SK-N-SH treated with all-trans-retinoic acid at 6 μM for 48 hours (cell line): ENCODE measurements around the gene ELFN2.
A peak's percentile ranks its signal among the peaks of the same experiment; 100 is the strongest.

Experiments
- ATAC-seq: fragments of 200-7000 bp; cut with Tn5 transposase; 3 replicates; pipeline ENCODE4 v1.9.1; 2020; ENCODE audit warnings: mild to moderate bottlenecking, moderate library complexity
- CREB5 ChIP-seq: fragments of 250-450 bp; sonication (Bioruptor Pico); IDR thresholded peaks from 2 replicates; pipeline ENCODE4 v1.5.1; 2020; ENCODE audit warnings: low read depth, mild to moderate bottlenecking, moderate library complexity
- CSDC2 ChIP-seq: fragments of 250-450 bp; sonication (Bioruptor Pico); IDR thresholded peaks from 2 replicates; pipeline ENCODE4 v1.5.0; 2020; ENCODE audit warnings: mild to moderate bottlenecking, moderate library complexity
- CSRNP3 ChIP-seq: fragments of 250-450 bp; sonication (Bioruptor Pico); IDR thresholded peaks from 2 replicates; pipeline ENCODE4 v1.5.1; 2021; ENCODE audit warnings: mild to moderate bottlenecking, moderate library complexity
- ESRRG ChIP-seq: fragments of 250-450 bp; sonication (Bioruptor Pico); IDR thresholded peaks from 2 replicates; pipeline ENCODE4 v1.6.1; 2021; ENCODE audit warnings: mild to moderate bottlenecking
- GLIS3 ChIP-seq: fragments of 250-450 bp; sonication (Bioruptor Pico); IDR thresholded peaks from 2 replicates; pipeline ENCODE4 v1.5.0; 2020; ENCODE audit warnings: mild to moderate bottlenecking, moderate library complexity
- OSR1 ChIP-seq: fragments of 250-450 bp; sonication (Bioruptor Pico); IDR thresholded peaks from 2 replicates; pipeline ENCODE4 v1.8.0; 2022; ENCODE audit warnings: moderate library complexity, mild to moderate bottlenecking, inconsistent platforms
- PATZ1 ChIP-seq: fragments of 250-450 bp; sonication (Bioruptor Pico); IDR thresholded peaks from 2 replicates; pipeline ENCODE4 v1.8.0; 2020; ENCODE audit warnings: mild to moderate bottlenecking, moderate library complexity, borderline replicate concordance
- RARB ChIP-seq: fragments of 250-450 bp; sonication (Bioruptor Pico); IDR thresholded peaks from 2 replicates; pipeline ENCODE4 v1.8.0; 2021; ENCODE audit warnings: mild to moderate bottlenecking, moderate library complexity
- SNAI2 ChIP-seq: fragments of 250-450 bp; sonication (Bioruptor Pico); IDR thresholded peaks from 2 replicates; pipeline ENCODE4 v1.5.0; 2020; ENCODE audit warnings: mild to moderate bottlenecking, moderate library complexity
- TCF4 ChIP-seq: fragments of 250-450 bp; sonication (Bioruptor Pico); IDR thresholded peaks from 2 replicates; pipeline ENCODE4 v1.8.0; 2021; ENCODE audit warnings: mild to moderate bottlenecking, moderate library complexity, borderline replicate concordance
- TOX ChIP-seq: fragments of 250-450 bp; sonication (Bioruptor Pico); IDR thresholded peaks from 2 replicates; pipeline ENCODE4 v1.8.0; 2021; ENCODE audit warnings: mild to moderate bottlenecking, moderate library complexity, borderline replicate concordance
- TSHZ2 ChIP-seq: fragments of 250-450 bp; sonication (Bioruptor Pico); IDR thresholded peaks from 2 replicates; pipeline ENCODE4 v1.5.0; 2020; ENCODE audit warnings: mild to moderate bottlenecking, moderate library complexity
- ZC3H10 ChIP-seq: fragments of 250-450 bp; sonication (Bioruptor Pico); IDR thresholded peaks from 2 replicates; pipeline ENCODE4 v1.5.1; 2021; ENCODE audit warnings: mild to moderate bottlenecking, moderate library complexity
- ZFP3 ChIP-seq: fragments of 250-450 bp; sonication (Bioruptor Pico); IDR thresholded peaks from 2 replicates; pipeline ENCODE4 v1.5.0; 2020; ENCODE audit warnings: mild to moderate bottlenecking, moderate library complexity
- ZFP30 ChIP-seq: fragments of 450-650 bp; formaldehyde crosslinking; IDR thresholded peaks from 2 replicates; pipeline ENCODE4 v1.5.0; 2022; ENCODE audit warnings: mild to moderate bottlenecking, moderate library complexity
- ZNF565 ChIP-seq: fragments of 450-650 bp; formaldehyde crosslinking; conservative IDR thresholded peaks from 2 replicates; pipeline ENCODE4 v1.5.0; 2020; ENCODE audit warnings: low read depth, mild to moderate bottlenecking, moderate library complexity
- ZNF70 ChIP-seq: fragments of 450-650 bp; formaldehyde crosslinking; IDR thresholded peaks from 2 replicates; pipeline ENCODE4 v1.5.0; 2020; ENCODE audit warnings: mild to moderate bottlenecking, moderate library complexity
- ZNF8 ChIP-seq: fragments of 450-650 bp; formaldehyde crosslinking; IDR thresholded peaks from 2 replicates; pipeline ENCODE4 v1.5.0; 2020; ENCODE audit warnings: mild to moderate bottlenecking, moderate library complexity

Gene ELFN2

GRCh38 chr22:37461961-37462360 is 34.7 kb upstream of the ELFN2 start:
- no peak for ATAC-seq
- TF ChIP-seq ZFP30 (CRISPR knock-in tag) (no peak), CSDC2 (CRISPR knock-in tag) (no peak), SNAI2 (CRISPR knock-in tag) (no peak), OSR1 (CRISPR knock-in tag) (no peak), TOX (CRISPR knock-in tag) (no peak), ESRRG (CRISPR knock-in tag) (no peak), ZNF70 (CRISPR knock-in tag) (no peak), RARB (CRISPR knock-in tag) (no peak), ZC3H10 (CRISPR knock-in tag) (no peak)

GRCh38 chr22:37460684-37461083 is 33.4 kb upstream of the ELFN2 start:
- TF ChIP-seq RARB (CRISPR knock-in tag) (no peak), SNAI2 (CRISPR knock-in tag) (no peak), ESRRG (CRISPR knock-in tag) (no peak), CSRNP3 (no peak), GLIS3 (CRISPR knock-in tag) (no peak), ZFP3 (CRISPR knock-in tag) (no peak), TOX (CRISPR knock-in tag) (no peak), CREB5 (no peak), TCF4 (CRISPR knock-in tag) (no peak)
- no peak for ATAC-seq

- ATAC-seq: no peak
- TF ChIP-seq GLIS3 (CRISPR knock-in tag): no peak
- TF ChIP-seq OSR1 (CRISPR knock-in tag): no peak
- TF ChIP-seq TSHZ2 (CRISPR knock-in tag): no peak
- no peak for TF ChIP-seq TOX (CRISPR knock-in tag)
- no peak for TF ChIP-seq TCF4 (CRISPR knock-in tag)
- TF ChIP-seq RARB (CRISPR knock-in tag): no peak
- no peak for TF ChIP-seq ZNF565 (CRISPR knock-in tag)
- TF ChIP-seq ZC3H10 (CRISPR knock-in tag): no peak
- no peak for TF ChIP-seq ZNF70 (CRISPR knock-in tag)
- TF ChIP-seq ZFP30 (CRISPR knock-in tag): no peak
These were observed 31.9 kb upstream of the ELFN2 start for GRCh38 chr22:37459206-37459605.

- ATAC-seq: peak; percentile 84
- TF ChIP-seq ZNF70 (CRISPR knock-in tag) (no peak), TSHZ2 (CRISPR knock-in tag) (no peak), TCF4 (CRISPR knock-in tag) (no peak), CSRNP3 (no peak), ZNF8 (CRISPR knock-in tag) (no peak), PATZ1 (CRISPR knock-in tag) (no peak)
These were observed 30.0 kb upstream of the ELFN2 start for GRCh38 chr22:37457093-37457893.
